HEK293T (cell line): ENCODE results near the gene RNF133.

Experiments used
- CTCF ChIA-PET: fragments of 350-600 bp; formaldehyde crosslinking; extraction: SDS; loops from one replicate; lab custom pipeline; 2021; ENCODE audit warnings: antibody characterized with exemption, inconsistent platforms; lab: Yijun Ruan, JAX
- POLR2A ChIA-PET: fragments of 350-600 bp; formaldehyde crosslinking; extraction: SDS; loops from one replicate; lab custom pipeline; 2020; ENCODE audit warnings: antibody characterized with exemption, inconsistent platforms; lab: Yijun Ruan, JAX
- DNase-seq: peaks from one replicate; pipeline ENCODE4 v3.0.0; 2012; ENCODE audit warnings: mixed read lengths; ENCODE audit errors: extremely low spot score
- ARNT ChIP-seq: fragments of 450-650 bp; IDR thresholded peaks from 2 replicates; pipeline ENCODE4 v1.6.1; 2017; ENCODE audit warnings: mild to moderate bottlenecking
- BHLHE40 ChIP-seq: fragments of 450-650 bp; IDR thresholded peaks from 2 replicates; pipeline ENCODE4 v1.6.1; 2016; ENCODE audit warnings: mild to moderate bottlenecking, moderate library complexity, borderline replicate concordance
- CTBP1 ChIP-seq: fragments of 450-650 bp; IDR thresholded peaks from 2 replicates; pipeline ENCODE4 v1.6.1; 2016; ENCODE audit warnings: borderline replicate concordance
- ELF4 ChIP-seq: fragments of 450-650 bp; IDR thresholded peaks from 2 replicates; pipeline ENCODE4 v1.6.1; 2017; ENCODE audit warnings: antibody characterized with exemption
- FOXA1 ChIP-seq: fragments of 450-650 bp; IDR thresholded peaks from 2 replicates; pipeline ENCODE4 v1.6.1; 2016; ENCODE audit warnings: mild to moderate bottlenecking
- FOXK2 ChIP-seq: fragments of 450-650 bp; IDR thresholded peaks from 2 replicates; pipeline ENCODE4 v1.6.1; 2016; ENCODE audit warnings: mild to moderate bottlenecking
- FOXM1 ChIP-seq: fragments of 450-650 bp; IDR thresholded peaks from 2 replicates; pipeline ENCODE4 v1.6.1; 2017; ENCODE audit warnings: mild to moderate bottlenecking, borderline replicate concordance
- HDGF ChIP-seq: fragments of 450-650 bp; IDR thresholded peaks from 2 replicates; pipeline ENCODE4 v1.6.1; 2017; ENCODE audit warnings: antibody characterized with exemption, borderline replicate concordance
- L3MBTL2 ChIP-seq: fragments of 450-650 bp; conservative IDR thresholded peaks from 2 replicates; pipeline ENCODE4 v1.6.1; 2016; ENCODE audit warnings: mild to moderate bottlenecking
- LEF1 ChIP-seq: fragments of 450-650 bp; IDR thresholded peaks from 2 replicates; pipeline ENCODE4 v1.6.1; 2017; ENCODE audit warnings: mild to moderate bottlenecking, borderline replicate concordance
- NFRKB ChIP-seq: fragments of 450-650 bp; IDR thresholded peaks from 2 replicates; pipeline ENCODE4 v1.6.1; 2016; ENCODE audit warnings: mild to moderate bottlenecking, moderate library complexity
- SP1 ChIP-seq: fragments of 450-650 bp; IDR thresholded peaks from 2 replicates; pipeline ENCODE4 v1.6.1; 2017
- SUZ12 ChIP-seq: fragments of 450-650 bp; IDR thresholded peaks from 2 replicates; pipeline ENCODE4 v1.6.1; 2016; ENCODE audit warnings: mild to moderate bottlenecking
- TARDBP ChIP-seq: fragments of 450-650 bp; IDR thresholded peaks from 2 replicates; pipeline ENCODE4 v1.6.1; 2016
- ZNF384 ChIP-seq: fragments of 450-650 bp; IDR thresholded peaks from 2 replicates; pipeline ENCODE4 v1.6.1; 2016
- TF ChIP-seq, protein P1 (sequence below): fragments of 450-650 bp; IDR thresholded peaks from 2 replicates; pipeline ENCODE4 v1.6.1; 2016

RNF133 gene

DNA sequence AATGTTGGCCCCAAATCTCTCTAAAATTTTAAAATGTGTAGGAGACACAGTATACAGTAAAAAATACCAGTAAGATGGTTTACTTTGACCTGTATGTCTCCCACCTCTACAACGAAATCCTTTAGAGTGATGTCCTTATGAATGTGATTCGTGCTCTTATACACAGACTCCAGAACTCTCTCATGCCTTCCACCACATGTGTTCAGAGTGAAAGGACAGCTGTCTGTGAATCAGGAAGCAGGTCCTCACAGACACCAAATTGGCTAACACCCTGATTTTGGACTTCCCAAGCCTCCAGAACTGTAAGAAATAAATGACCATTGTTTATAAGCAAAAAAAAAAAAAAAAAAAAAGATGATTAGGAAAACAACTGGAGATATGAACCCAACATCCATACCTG lies 35.2 kb downstream of the RNF133 start:
- ChIA-PET POLR2A (no interaction called here), CTCF (no interaction called here)
- TF ChIP-seq FOXK2 (no peak), SP1 (no peak), ZNF384 (no peak), TARDBP (no peak), ELF4 (no peak), ARNT (no peak), FOXM1 (no peak), BHLHE40 (no peak), CTBP1 (no peak), HDGF (no peak), FOXA1 (no peak), L3MBTL2 (no peak), LEF1 (no peak), NFRKB (no peak), SUZ12 (no peak)
- TF ChIP-seq, protein P1, sequence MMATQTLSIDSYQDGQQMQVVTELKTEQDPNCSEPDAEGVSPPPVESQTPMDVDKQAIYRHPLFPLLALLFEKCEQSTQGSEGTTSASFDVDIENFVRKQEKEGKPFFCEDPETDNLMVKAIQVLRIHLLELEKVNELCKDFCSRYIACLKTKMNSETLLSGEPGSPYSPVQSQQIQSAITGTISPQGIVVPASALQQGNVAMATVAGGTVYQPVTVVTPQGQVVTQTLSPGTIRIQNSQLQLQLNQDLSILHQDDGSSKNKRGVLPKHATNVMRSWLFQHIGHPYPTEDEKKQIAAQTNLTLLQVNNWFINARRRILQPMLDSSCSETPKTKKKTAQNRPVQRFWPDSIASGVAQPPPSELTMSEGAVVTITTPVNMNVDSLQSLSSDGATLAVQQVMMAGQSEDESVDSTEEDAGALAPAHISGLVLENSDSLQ, result no peak
- no peak for DNase-seq

DNA sequence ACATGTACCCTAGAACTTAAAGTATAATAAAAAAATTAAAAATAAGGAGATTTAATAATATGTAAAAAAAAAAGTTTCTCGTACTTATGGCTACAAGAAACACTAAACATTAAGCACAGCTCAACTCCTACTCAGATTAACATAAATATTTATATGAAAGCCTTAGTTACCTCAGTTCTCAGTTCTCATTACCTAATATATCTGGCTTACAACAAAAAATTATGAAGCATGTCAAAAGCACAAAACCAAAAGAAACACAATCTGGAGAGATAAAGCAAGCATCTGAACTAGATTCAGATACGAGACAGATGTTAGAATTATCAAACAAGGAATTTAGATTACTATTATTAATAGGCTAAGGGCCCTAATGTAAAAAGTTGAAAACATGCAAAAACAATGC lies 40.1 kb downstream of the RNF133 start:
- no peak for DNase-seq
- TF ChIP-seq NFRKB, result no peak
- no peak for TF ChIP-seq SUZ12
- TF ChIP-seq HDGF, result no peak
- no peak for TF ChIP-seq L3MBTL2
- TF ChIP-seq ARNT, result no peak
- no peak for TF ChIP-seq FOXA1
- no peak for TF ChIP-seq FOXK2
- CTCF ChIA-PET, result no interaction called here
- POLR2A ChIA-PET, result no interaction called here

DNA sequence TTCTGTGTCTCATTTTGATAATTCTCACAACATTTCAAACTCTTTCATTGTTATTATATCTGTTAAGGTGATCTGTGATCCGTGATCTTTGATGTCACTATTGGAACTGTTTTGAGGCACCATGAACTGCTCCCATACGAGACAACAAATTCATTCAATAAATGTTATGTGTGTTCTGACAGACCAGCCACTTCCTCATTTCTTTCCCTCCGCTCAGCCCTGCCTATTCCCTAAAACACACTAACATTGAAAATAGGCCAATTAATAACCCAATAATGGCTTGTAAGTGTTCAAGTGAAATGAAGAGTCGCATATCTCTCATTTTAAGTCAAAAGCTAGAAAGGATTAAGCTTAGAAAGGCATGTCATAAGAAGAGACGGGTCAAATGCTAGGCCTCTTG lies 45.2 kb downstream of the RNF133 start:
- TF ChIP-seq TARDBP (no peak), HDGF (no peak), ARNT (no peak), L3MBTL2 (no peak), BHLHE40 (no peak), FOXA1 (no peak), FOXK2 (no peak), ELF4 (no peak), ZNF384 (no peak), NFRKB (no peak), FOXM1 (no peak), CTBP1 (no peak), SP1 (no peak), SUZ12 (no peak), LEF1 (no peak)
- TF ChIP-seq, protein P1, result no peak
- DNase-seq, result no peak
- ChIA-PET POLR2A (no interaction called here), CTCF (no interaction called here)

DNA sequence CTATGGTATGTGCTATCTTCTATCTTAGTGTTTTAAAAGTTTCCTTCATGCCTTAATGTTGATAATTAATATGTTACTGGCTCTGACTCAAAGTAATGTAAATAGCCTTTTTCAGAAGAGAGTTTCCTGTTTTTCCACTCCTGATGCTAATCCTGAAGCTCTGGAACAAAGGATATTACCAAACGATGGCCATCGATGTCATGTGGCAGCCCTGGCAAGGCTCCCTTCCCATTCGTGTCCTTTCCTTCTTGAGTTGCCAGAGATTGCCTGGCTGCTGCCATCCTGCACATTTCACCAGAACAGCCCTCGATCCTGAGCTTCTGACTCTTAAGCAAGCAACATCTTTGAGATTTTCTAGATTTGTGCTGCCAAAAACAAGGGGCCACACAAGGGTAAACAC lies 46.0 kb downstream of the RNF133 start:
- CTCF ChIA-PET, result no interaction called here
- POLR2A ChIA-PET, result no interaction called here
- DNase-seq, result no peak

DNA sequence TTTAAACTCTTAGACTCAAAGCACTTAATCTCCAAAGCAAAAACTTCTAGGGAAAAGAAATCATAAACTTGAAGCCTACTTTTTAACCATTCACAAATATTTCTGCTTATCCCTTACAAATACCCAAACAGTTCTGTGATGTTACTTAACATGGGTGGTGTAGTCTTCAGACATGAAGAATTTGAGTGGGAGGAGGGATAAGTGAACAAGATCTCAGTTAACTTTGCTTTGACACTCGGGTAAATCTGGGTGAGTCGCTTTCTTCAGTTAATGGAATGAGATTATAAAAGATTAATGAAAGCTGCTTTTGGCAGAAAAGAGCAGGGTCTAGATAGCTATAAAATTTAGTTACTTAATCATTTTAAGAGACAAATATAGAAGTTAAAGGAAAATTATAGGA lies 47.5 kb downstream of the RNF133 start:
- ChIA-PET POLR2A (no interaction called here), CTCF (no interaction called here)
- DNase-seq, result no peak
- TF ChIP-seq FOXK2 (no peak), FOXM1 (no peak), HDGF (no peak), TARDBP (no peak), SUZ12 (no peak), CTBP1 (no peak), ARNT (no peak), NFRKB (no peak), SP1 (no peak), BHLHE40 (no peak), LEF1 (no peak), ELF4 (no peak), L3MBTL2 (no peak), ZNF384 (no peak), FOXA1 (no peak)
- TF ChIP-seq, protein P1, result no peak

More for the DNA sequence above, 46.0 kb downstream of the RNF133 start:
- TF ChIP-seq ELF4 (no peak), SUZ12 (no peak)
